Endothelial cell of umbilical vein (primary cell): ENCODE measurements around the gene ADAMTS19.

Experiments
- EZH2 ChIP-seq: IDR thresholded peaks from 2 replicates; pipeline ENCODE4 v1.6.1; 2012; ENCODE audit warnings: borderline replicate concordance, low read depth, mild to moderate bottlenecking, moderate library complexity, low read length, inconsistent platforms; ENCODE audit not compliant: severe bottlenecking
- JUN ChIP-seq: IDR thresholded peaks from 2 replicates; pipeline ENCODE4 v1.6.1; 2011; ENCODE audit warnings: borderline replicate concordance, low read depth; ENCODE audit not compliant: insufficient read length, insufficient read depth
- POLR2A ChIP-seq: IDR thresholded peaks from 2 replicates; pipeline ENCODE4 v1.6.1; 2012; ENCODE audit warnings: low read depth, mild to moderate bottlenecking, control low read depth, low read length
- POLR2AphosphoS5 ChIP-seq: IDR thresholded peaks from 2 replicates; pipeline ENCODE4 v1.6.1; 2012; ENCODE audit warnings: low read depth, mild to moderate bottlenecking, control low read depth, low read length, moderate library complexity; ENCODE audit not compliant: insufficient read depth
- TF ChIP-seq, protein P1 (sequence below), 2 donors: IDR thresholded peaks; 1 replicate in 1 of 2; 2 replicates in 1 of 2; pipeline ENCODE4 v1.5.1; 2011; ENCODE audit warnings: low read length in 2 of 2, mild to moderate bottlenecking in 2 of 2, moderate library complexity in 2 of 2, control low read depth in 1 of 2, inconsistent platforms in 1 of 2, low read depth in 1 of 2; ENCODE audit not compliant: insufficient read depth in 1 of 2; ENCODE audit errors: extremely low read depth in 1 of 2

DNA sequence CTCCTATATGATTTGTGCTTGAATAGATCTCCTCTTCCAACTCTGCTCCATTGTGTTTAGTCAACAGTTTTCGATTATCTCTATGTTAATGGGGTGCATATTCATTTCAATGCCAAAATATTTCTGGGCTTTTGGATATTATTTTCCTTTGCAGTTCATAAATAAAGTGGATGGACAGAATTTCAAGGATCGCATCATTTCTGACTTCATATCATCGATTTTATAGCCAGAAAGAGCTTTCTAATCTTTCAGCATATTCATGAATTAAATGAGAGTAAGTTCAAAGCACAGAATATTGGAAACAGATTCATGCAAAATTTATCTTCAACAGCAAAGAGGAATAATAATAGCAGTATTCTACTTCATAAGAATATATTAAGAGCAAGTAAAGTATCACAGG is 227.8 kb downstream of the ADAMTS19 start:
- TF ChIP-seq EZH2 (no peak), JUN (no peak), POLR2A (no peak), POLR2AphosphoS5 (no peak)
- TF ChIP-seq, protein P1, sequence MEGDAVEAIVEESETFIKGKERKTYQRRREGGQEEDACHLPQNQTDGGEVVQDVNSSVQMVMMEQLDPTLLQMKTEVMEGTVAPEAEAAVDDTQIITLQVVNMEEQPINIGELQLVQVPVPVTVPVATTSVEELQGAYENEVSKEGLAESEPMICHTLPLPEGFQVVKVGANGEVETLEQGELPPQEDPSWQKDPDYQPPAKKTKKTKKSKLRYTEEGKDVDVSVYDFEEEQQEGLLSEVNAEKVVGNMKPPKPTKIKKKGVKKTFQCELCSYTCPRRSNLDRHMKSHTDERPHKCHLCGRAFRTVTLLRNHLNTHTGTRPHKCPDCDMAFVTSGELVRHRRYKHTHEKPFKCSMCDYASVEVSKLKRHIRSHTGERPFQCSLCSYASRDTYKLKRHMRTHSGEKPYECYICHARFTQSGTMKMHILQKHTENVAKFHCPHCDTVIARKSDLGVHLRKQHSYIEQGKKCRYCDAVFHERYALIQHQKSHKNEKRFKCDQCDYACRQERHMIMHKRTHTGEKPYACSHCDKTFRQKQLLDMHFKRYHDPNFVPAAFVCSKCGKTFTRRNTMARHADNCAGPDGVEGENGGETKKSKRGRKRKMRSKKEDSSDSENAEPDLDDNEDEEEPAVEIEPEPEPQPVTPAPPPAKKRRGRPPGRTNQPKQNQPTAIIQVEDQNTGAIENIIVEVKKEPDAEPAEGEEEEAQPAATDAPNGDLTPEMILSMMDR (IDR thresholded peaks at IDR 0.05; ENCODE audit: extremely low read depth in 1 of 2, insufficient read depth in 1 of 2, low read depth in 1 of 2, low read length in 2 of 2): no peak
